T-cell (primary cell): Measurements from ENCODE around the gene VPS36. TPM values are rescaled to one million over a fixed set of nuclear protein-coding genes. Genes with fewer than 3 reads are reported as not detected.
"Not testable (repeated sequence)": the region's sequence is repeated elsewhere in the genome, so short reads cannot be mapped to it uniquely, and the experiment has no call there.

Experiments used
- ATAC-seq, 4 experiments: fragments of 200-7000 bp in 3 of 4; fragments of 150-1000 bp in 1 of 4; cut with Tn5 transposase; replicated peaks in 1 of 4; 1 replicate in 3 of 4; 2 replicates in 1 of 4; pipeline ENCODE4 v1.10.0; 2021; ENCODE audit warnings: moderate library complexity in 3 of 4, mild to moderate bottlenecking in 2 of 4, moderate number of reproducible peaks in 1 of 4
- CTCF ChIA-PET, 2 donors: fragments of 300-600 bp; sonication (Branson Sonifier 250); formaldehyde crosslinking; loops; one replicate each; lab custom pipeline; 2022; ENCODE audit warnings: antibody characterized with exemption in 2 of 2; lab: Charles Lee
- POLR2A ChIA-PET, 2 donors: fragments of 300-600 bp; sonication (Branson Sonifier 250); formaldehyde crosslinking; loops; one replicate each; lab custom pipeline; 2022; ENCODE audit warnings: antibody characterized with exemption in 2 of 2; lab: Charles Lee
- DNase-seq, 35 experiments: peaks; one replicate each; pipeline versions ENCODE4 v3.0.0 to v3.0.0-alpha.2; 2013 to 2023
- H3K27ac ChIP-seq: one replicate; pipeline ENCODE4 v1.5.1; 2013; ENCODE audit warnings: low read length
- H3K27me3 ChIP-seq, 2 experiments: replicated peaks in 1 of 2; 1 replicate in 1 of 2; 2 replicates in 1 of 2; pipeline versions ENCODE4 v1.6.1 to v1.7.0; 2013; ENCODE audit warnings: low read length in 1 of 2, mixed read lengths in 1 of 2; ENCODE audit not compliant: control insufficient read depth in 2 of 2, insufficient read depth in 2 of 2; ENCODE audit errors: extremely low read depth in 1 of 2
- H3K36me3 ChIP-seq, 2 donors: 1 replicate in 1 of 2; 2 replicates in 1 of 2; pipeline versions ENCODE4 v1.6.1 to v1.7.0; 2013; ENCODE audit warnings: low read length in 1 of 2; ENCODE audit not compliant: control insufficient read depth in 2 of 2, insufficient read depth in 1 of 2; ENCODE audit errors: extremely low read depth in 1 of 2
- H3K4me1 ChIP-seq, 2 experiments: 1 replicate in 1 of 2; 2 replicates in 1 of 2; pipeline versions ENCODE4 v1.6.1 to v1.7.0; 2013; ENCODE audit warnings: low read length in 2 of 2, mixed read lengths in 1 of 2; ENCODE audit not compliant: insufficient read depth in 2 of 2, control insufficient read depth in 1 of 2; ENCODE audit errors: extremely low read depth in 1 of 2
- H3K4me3 ChIP-seq, 2 donors: 1 replicate in 1 of 2; 2 replicates in 1 of 2; pipeline versions ENCODE4 v1.5.1 to v1.7.0; 2013; ENCODE audit warnings: mild to moderate bottlenecking in 2 of 2, low read length in 1 of 2, moderate library complexity in 1 of 2; ENCODE audit not compliant: control insufficient read depth in 1 of 2; ENCODE audit errors: extremely low read depth in 1 of 2
- H3K9me3 ChIP-seq: 2 replicates; pipeline ENCODE4 v1.7.0; 2013
- H3K27ac Mint-ChIP-seq, 2 donors: one replicate each; pipeline ENCODE4 v1.8.0; 2020 to 2021; ENCODE audit warnings: mild to moderate bottlenecking in 2 of 2, mixed read lengths in 2 of 2
- H3K27me3 Mint-ChIP-seq, 2 donors: one replicate each; pipeline ENCODE4 v1.8.0; 2021 to 2022; ENCODE audit warnings: mixed read lengths in 2 of 2
- H3K36me3 Mint-ChIP-seq: one replicate; pipeline ENCODE4 v1.8.0; 2021; ENCODE audit warnings: mixed read lengths
- H3K4me1 Mint-ChIP-seq, 3 donors: one replicate each; pipeline ENCODE4 v1.8.0; 2020 to 2022; ENCODE audit warnings: mixed read lengths in 3 of 3, mild to moderate bottlenecking in 1 of 3
- H3K4me3 Mint-ChIP-seq, 3 donors: one replicate each; pipeline ENCODE4 v1.8.0; 2020 to 2022; ENCODE audit warnings: mild to moderate bottlenecking in 3 of 3, mixed read lengths in 3 of 3, moderate library complexity in 3 of 3
- H3K9me3 Mint-ChIP-seq, 3 donors: one replicate each; pipeline ENCODE4 v1.8.0; 2020 to 2022; ENCODE audit warnings: mixed read lengths in 3 of 3
- WGBS: methylation state at CpG from one replicate; pipeline ENCODE4 v1.1.5; 2013; ENCODE audit warnings: missing lambda C conversion rate; ENCODE audit not compliant: insufficient coverage; 5-methylcytosine and 5-hydroxymethylcytosine counted together
- total RNA-seq, 35 experiments: library from RNA in 6 of 35; stranded (reverse) in 6 of 35; fragments of 120-200 nt in 1 of 35; gene quantifications; one replicate each; pipeline versions ENCODE4 v1.2.1 to v1.2.4 and lab custom pipeline; 2013 to 2026

VPS36 gene
- total RNA-seq, 5 donors from 2014 or later (not counting 1 experiment from before 2014, with no cell fraction given): 43.3 to 53.7 (median 49.2) TPM

DNA sequence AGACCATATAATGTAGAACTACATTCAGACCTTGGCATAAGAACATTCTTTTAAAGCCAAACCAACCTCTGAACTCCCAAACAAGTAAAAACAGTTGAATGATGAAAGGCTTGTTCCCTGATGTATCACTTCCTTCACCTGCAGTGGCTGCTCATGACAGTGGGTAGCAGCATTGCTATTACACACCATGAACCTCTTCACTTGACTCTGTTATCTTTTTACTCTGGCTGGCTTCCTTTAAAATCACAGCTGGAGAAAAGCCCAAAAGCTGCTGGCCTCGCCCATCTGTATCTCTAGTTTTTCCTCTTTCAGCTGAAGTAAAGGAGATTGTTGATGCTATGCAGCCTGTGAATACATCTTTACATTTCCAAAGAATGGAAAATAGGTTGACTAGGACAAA lies 67.1 kb downstream of the VPS36 start:
- Histone ChIP-seq H3K4me1 (no peaks in the 10 kb centered on the region), H3K36me3 (peaks cover 0 to 2% of the 10 kb centered on the region in 2 donors), H3K27ac (no peak overlapping the region), H3K9me3 (no peaks in the 10 kb centered on the region), H3K27me3 (no peaks in the 10 kb centered on the region), H3K4me3 (no peak overlapping the region)
- Mint-ChIP-seq H3K4me1 (no peaks in the 10 kb centered on the region), H3K36me3 (peaks cover 7% of the 10 kb centered on the region), H3K4me3 (no peak overlapping the region), H3K27me3 (no peaks in the 10 kb centered on the region), H3K27ac (no peak overlapping the region), H3K9me3 (peaks cover 0 to 8% (median 0%) of the 10 kb centered on the region in 3 donors)
- no peak for ATAC-seq
- DNase-seq: no peak
- POLR2A ChIA-PET: no interaction called here
- CTCF ChIA-PET: no interaction called here
- WGBS: no CpG with 5 or more reads among the region's 1 CpG

DNA sequence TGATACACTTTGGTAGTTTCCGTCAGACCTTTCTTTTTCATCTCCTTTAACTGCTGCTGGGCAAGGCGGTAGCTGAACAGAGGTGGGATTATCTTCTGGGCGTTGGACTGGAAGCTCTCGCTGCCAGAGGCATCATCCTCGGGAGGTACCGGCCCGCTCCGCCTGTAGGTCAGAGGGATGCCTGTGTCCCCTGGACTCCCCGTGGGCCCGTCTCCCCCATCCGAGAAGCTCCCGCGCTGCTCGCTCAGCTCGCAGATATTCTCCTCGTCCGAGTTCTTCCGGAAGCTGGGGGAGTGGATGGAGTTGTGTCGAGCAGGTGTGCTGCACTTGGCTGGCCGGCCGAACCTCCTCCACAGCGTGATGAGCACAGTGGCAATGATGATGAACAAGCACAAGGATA lies 72.1 kb downstream of the VPS36 start:
- H3K9me3 Mint-ChIP-seq: no peaks in the 10 kb centered on the region
- no peak for ATAC-seq
- DNase-seq: no peak
- ChIA-PET POLR2A (no interaction called here), CTCF (no interaction called here)
- H3K27me3 Mint-ChIP-seq: no peaks in the 10 kb centered on the region
- Histone ChIP-seq H3K9me3 (no peaks in the 10 kb centered on the region), H3K36me3 (peaks cover 0 to 7% of the 10 kb centered on the region in 2 donors), H3K4me3 (no peak overlapping the region), H3K27ac (no peak overlapping the region), H3K4me1 (no peaks in the 10 kb centered on the region), H3K27me3 (no peaks in the 10 kb centered on the region)
- WGBS: 95% methylated on average over 22 of the region's 22 CpGs
- H3K27ac Mint-ChIP-seq: no peak overlapping the region
- peaks cover 4% of the 10 kb centered on the region for H3K36me3 Mint-ChIP-seq
- H3K4me3 Mint-ChIP-seq: no peak overlapping the region
- H3K4me1 Mint-ChIP-seq: no peaks in the 10 kb centered on the region

DNA sequence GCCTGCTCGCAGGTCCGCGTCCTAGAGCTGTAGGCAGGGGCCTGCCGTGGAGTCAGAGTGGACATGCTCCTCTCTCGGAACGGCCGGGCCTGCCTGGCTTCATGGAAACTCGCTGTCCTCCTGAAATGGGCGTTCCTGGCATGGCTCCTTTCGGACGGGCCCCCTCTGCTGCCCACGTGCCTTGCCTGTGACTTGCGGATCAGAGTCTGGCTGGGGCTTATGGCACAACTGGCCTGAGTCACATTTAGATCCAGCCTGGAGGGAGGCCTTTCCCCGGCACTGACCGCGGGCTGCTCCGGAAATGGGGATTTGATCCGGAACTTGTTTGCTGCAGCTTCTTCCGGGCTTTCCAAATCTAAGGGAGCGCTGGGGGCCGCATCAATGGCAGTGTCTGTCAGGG lies 72.5 kb downstream of the VPS36 start:
- no peak for ATAC-seq

DNA sequence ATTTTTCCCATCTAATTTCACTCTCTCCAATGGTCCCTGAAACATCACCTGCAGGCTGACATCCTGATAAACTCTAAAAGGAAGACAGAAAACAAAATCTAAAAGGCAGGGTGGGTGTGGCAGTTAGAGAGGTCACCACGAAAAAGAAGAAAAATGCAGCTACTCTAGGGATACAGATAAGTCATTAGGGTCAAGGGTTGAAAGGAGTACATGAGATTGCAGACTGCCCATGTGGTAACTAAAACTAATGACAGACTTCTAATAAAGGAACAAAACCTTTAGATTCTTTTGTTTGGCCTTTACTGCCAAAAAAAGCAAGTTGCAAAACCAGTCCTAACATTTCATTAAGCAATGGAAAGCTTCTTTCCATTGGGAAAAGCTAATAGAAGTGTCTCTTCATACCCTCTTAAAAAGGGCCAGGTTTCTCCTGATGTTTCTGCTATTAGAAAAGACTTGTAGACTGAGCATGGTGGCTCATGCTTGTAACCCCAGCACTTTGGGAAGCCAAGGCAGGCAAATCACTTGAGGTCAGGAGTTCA lies 75.5 kb downstream of the VPS36 start:
- no peaks in the 10 kb centered on the region for H3K4me1 Mint-ChIP-seq
- H3K27ac ChIP-seq: no peak overlapping the region
- H3K36me3 ChIP-seq: peaks cover 0 to 7% of the 10 kb centered on the region in 2 donors
- ChIA-PET CTCF (interaction anchor here in 1 of 2 donors (1.1 kb wide), 1 partner anchor 32 kb away, joined by 3 read pairs; no protein-coding TSS in a partner anchor), POLR2A (no interaction called here)
- no peaks in the 10 kb centered on the region for H3K4me1 ChIP-seq
- no peak overlapping the region for H3K4me3 ChIP-seq
- no peaks in the 10 kb centered on the region for H3K9me3 ChIP-seq
- no peak for ATAC-seq
- WGBS: 80% methylated on average over 1 of the region's 1 CpG
- no peaks in the 10 kb centered on the region for H3K27me3 ChIP-seq
- DNase-seq: no peak
- H3K36me3 Mint-ChIP-seq: peaks cover 4% of the 10 kb centered on the region
- H3K4me3 Mint-ChIP-seq: no peak overlapping the region
- no peaks in the 10 kb centered on the region for H3K27me3 Mint-ChIP-seq
- no peaks in the 10 kb centered on the region for H3K9me3 Mint-ChIP-seq
- H3K27ac Mint-ChIP-seq: no peak overlapping the region

More for the DNA sequence above, 72.5 kb downstream of the VPS36 start:
- Mint-ChIP-seq H3K9me3 (no peaks in the 10 kb centered on the region), H3K4me3 (no peak overlapping the region), H3K36me3 (peaks cover 4% of the 10 kb centered on the region), H3K27ac (no peak overlapping the region), H3K4me1 (no peaks in the 10 kb centered on the region), H3K27me3 (no peaks in the 10 kb centered on the region)
- ChIA-PET POLR2A (no interaction called here), CTCF (interaction anchor here in 1 of 2 donors (0.5 kb wide), 1 partner anchor 8 kb away, joined by 3 read pairs; no protein-coding TSS in a partner anchor)
- Histone ChIP-seq H3K36me3 (peaks cover 0 to 7% of the 10 kb centered on the region in 2 donors), H3K9me3 (no peaks in the 10 kb centered on the region), H3K4me3 (no peak overlapping the region), H3K4me1 (no peaks in the 10 kb centered on the region), H3K27me3 (no peaks in the 10 kb centered on the region), H3K27ac (no peak overlapping the region)
- no peak for DNase-seq
- 97% methylated on average over 21 of the region's 21 CpGs for WGBS

DNA sequence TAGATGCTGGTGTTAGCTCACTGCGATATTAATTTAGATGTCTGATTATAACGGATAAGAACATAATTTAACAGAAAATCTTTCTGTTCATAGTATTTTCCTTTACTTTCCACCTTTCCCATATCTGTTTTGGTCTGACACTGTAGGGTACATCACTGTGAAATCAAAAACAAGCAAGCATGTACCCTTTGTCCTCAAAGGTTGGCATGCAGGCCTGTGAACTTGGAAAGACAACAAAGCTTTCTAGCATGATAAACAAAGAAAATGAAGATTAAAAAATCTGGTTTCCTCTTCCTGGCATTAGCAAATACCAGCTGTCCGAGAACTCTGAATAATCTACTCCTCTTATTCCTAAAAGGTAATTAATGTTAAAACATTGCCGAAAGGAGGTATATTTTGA lies 76.0 kb downstream of the VPS36 start:
- Histone ChIP-seq H3K27me3 (no peaks in the 10 kb centered on the region), H3K27ac (no peak overlapping the region), H3K4me1 (no peaks in the 10 kb centered on the region), H3K9me3 (no peaks in the 10 kb centered on the region), H3K4me3 (no peak overlapping the region), H3K36me3 (peaks cover 0 to 7% of the 10 kb centered on the region in 2 donors)
- Mint-ChIP-seq H3K4me3 (no peak overlapping the region), H3K4me1 (no peaks in the 10 kb centered on the region), H3K36me3 (peaks cover 4% of the 10 kb centered on the region), H3K9me3 (no peaks in the 10 kb centered on the region), H3K27ac (no peak overlapping the region), H3K27me3 (no peaks in the 10 kb centered on the region)
- CTCF ChIA-PET: no interaction called here
- POLR2A ChIA-PET: no interaction called here
- ATAC-seq (no peak), DNase-seq (no peak)
- no CpG with 5 or more reads among the region's 4 CpGs for WGBS

DNA sequence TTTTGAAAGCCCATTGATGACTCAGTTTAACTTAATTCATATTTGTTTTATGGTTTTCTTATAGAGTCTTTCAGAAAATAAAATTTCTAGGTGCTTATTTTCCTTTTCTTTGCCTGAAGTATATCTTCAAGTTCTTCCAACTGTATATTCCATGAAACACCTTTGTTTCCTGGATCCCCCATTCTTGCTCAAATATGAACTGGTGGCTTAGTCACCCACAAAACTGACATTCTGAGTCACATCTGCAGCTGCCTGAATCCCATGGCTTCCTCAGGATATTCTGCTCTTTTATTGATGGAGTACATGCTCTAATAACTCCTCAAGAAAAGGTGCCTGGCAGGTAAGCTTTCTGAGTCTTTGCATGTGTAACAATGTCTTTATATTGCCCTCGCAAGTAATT lies 77.2 kb downstream of the VPS36 start:
- DNase-seq, H3K9me3 Mint-ChIP-seq, H3K36me3 ChIP-seq, H3K27me3 Mint-ChIP-seq, H3K27ac ChIP-seq, H3K27me3 ChIP-seq, ATAC-seq, CTCF ChIA-PET, H3K4me1 ChIP-seq, H3K9me3 ChIP-seq, H3K4me1 Mint-ChIP-seq, H3K36me3 Mint-ChIP-seq, H3K4me3 ChIP-seq, H3K27ac Mint-ChIP-seq, H3K4me3 Mint-ChIP-seq: not testable (repeated sequence)
- WGBS: no CpG with 5 or more reads among the region's 1 CpG
- POLR2A ChIA-PET: interaction anchor here in 1 of 2 donors (0.6 kb wide), 1 partner anchor 1041 kb away, joined by 3 read pairs; no protein-coding TSS in a partner anchor
